Activated CD8-positive, alpha-beta memory T cell treated with anti-CD3 and anti-CD28 coated beads, Interleukin-2, amount 10 ng/mL, durations not matched to agents 7 days and 5 days (primary cell): ENCODE results near the gene P3R3URF. TPM values are rescaled to one million over a fixed set of nuclear protein-coding genes. Genes with fewer than 3 reads are reported as not detected.

Source experiments
- ATAC-seq: fragments of 150-1000 bp; cut with Tn5 transposase; one replicate; pipeline ENCODE4 v1.10.0; 2021; ENCODE audit warnings: moderate library complexity
- CTCF ChIA-PET: fragments of 350-600 bp; sonication (Branson Sonifier 250); formaldehyde crosslinking; loops from one replicate; lab custom pipeline; 2021; ENCODE audit warnings: antibody characterized with exemption; lab: Charles Lee
- DNase-seq: peaks from one replicate; pipeline ENCODE4 v3.0.0-alpha.2; 2020
- H3K27ac Mint-ChIP-seq: one replicate; pipeline ENCODE4 v1.8.0; 2021; ENCODE audit warnings: mild to moderate bottlenecking, mixed read lengths
- H3K27me3 Mint-ChIP-seq: one replicate; pipeline ENCODE4 v1.8.0; 2021; ENCODE audit warnings: mixed read lengths
- H3K36me3 Mint-ChIP-seq: one replicate; pipeline ENCODE4 v1.8.0; 2021; ENCODE audit warnings: mild to moderate bottlenecking, mixed read lengths
- H3K4me1 Mint-ChIP-seq: one replicate; pipeline ENCODE4 v1.8.0; 2021; ENCODE audit warnings: mixed read lengths
- H3K4me3 Mint-ChIP-seq: one replicate; pipeline ENCODE4 v1.8.0; 2021; ENCODE audit warnings: mild to moderate bottlenecking, moderate library complexity, mixed read lengths
- H3K9me3 Mint-ChIP-seq: one replicate; pipeline ENCODE4 v1.8.0; 2022; ENCODE audit warnings: low read depth, mixed read lengths
- total RNA-seq, 2 experiments: library from RNA; stranded (reverse); gene quantifications; one replicate each; pipeline ENCODE4 v1.2.3, GENCODE V29; 2021

The P3R3URF gene
- total RNA-seq, 2 experiments from 2014 or later = not detected

GRCh38 chr1:46190539-46190938, 14.3 kb upstream of the P3R3URF start:
- H3K27me3 Mint-ChIP-seq = no peaks in the 10 kb centered on the region
- no peaks in the 10 kb centered on the region for H3K4me1 Mint-ChIP-seq
- no peak overlapping the region for H3K4me3 Mint-ChIP-seq
- DNase-seq = no peak
- H3K36me3 Mint-ChIP-seq = no peaks in the 10 kb centered on the region
- ATAC-seq = no peak
- CTCF ChIA-PET = interaction anchor here (1.2 to 2.9 kb wide), 2 partner anchors 33 to 35 kb away, joined by 3 to 8 read pairs; no protein-coding TSS in a partner anchor
- H3K9me3 Mint-ChIP-seq = no peaks in the 10 kb centered on the region
- no peak overlapping the region for H3K27ac Mint-ChIP-seq

- no peak overlapping the region for H3K27ac Mint-ChIP-seq
- no peak overlapping the region for H3K4me3 Mint-ChIP-seq
- no peaks in the 10 kb centered on the region for H3K27me3 Mint-ChIP-seq
- ATAC-seq (no peak), DNase-seq (no peak)
- H3K9me3 Mint-ChIP-seq = no peaks in the 10 kb centered on the region
- peaks cover 5% of the 10 kb centered on the region for H3K4me1 Mint-ChIP-seq
- no peaks in the 10 kb centered on the region for H3K36me3 Mint-ChIP-seq
- CTCF ChIA-PET = no interaction called here
Measured at GRCh38 chr1:46188295-46189030, 12.2 kb upstream of the P3R3URF start.

- H3K9me3 Mint-ChIP-seq = no peaks in the 10 kb centered on the region
- ATAC-seq (no peak), DNase-seq (no peak)
- no peaks in the 10 kb centered on the region for H3K36me3 Mint-ChIP-seq
- H3K4me1 Mint-ChIP-seq = peaks cover 5% of the 10 kb centered on the region
- H3K4me3 Mint-ChIP-seq = no peak overlapping the region
- H3K27me3 Mint-ChIP-seq = no peaks in the 10 kb centered on the region
- CTCF ChIA-PET = no interaction called here
- no peak overlapping the region for H3K27ac Mint-ChIP-seq
Measured at GRCh38 chr1:46187106-46187869, 11.0 kb upstream of the P3R3URF start.

GRCh38 chr1:46186076-46186475, 9.8 kb upstream of the P3R3URF start:
- DNase-seq = no peak
- no peaks in the 10 kb centered on the region for H3K9me3 Mint-ChIP-seq
- H3K4me3 Mint-ChIP-seq = no peak overlapping the region
- no peak for ATAC-seq
- H3K36me3 Mint-ChIP-seq = no peaks in the 10 kb centered on the region
- peaks cover 5% of the 10 kb centered on the region for H3K4me1 Mint-ChIP-seq
- CTCF ChIA-PET = no interaction called here
- no peak overlapping the region for H3K27ac Mint-ChIP-seq
- no peaks in the 10 kb centered on the region for H3K27me3 Mint-ChIP-seq

- peaks cover 5% of the 10 kb centered on the region for H3K4me1 Mint-ChIP-seq
- H3K36me3 Mint-ChIP-seq = no peaks in the 10 kb centered on the region
- ATAC-seq (no peak), DNase-seq (no peak)
- no peak overlapping the region for H3K27ac Mint-ChIP-seq
- CTCF ChIA-PET = interaction anchor here (1.9 kb wide), 1 partner anchor 18 kb away, joined by 6 read pairs; no protein-coding TSS in a partner anchor
- H3K9me3 Mint-ChIP-seq = no peaks in the 10 kb centered on the region
- H3K27me3 Mint-ChIP-seq = no peaks in the 10 kb centered on the region
- no peak overlapping the region for H3K4me3 Mint-ChIP-seq
Measured at GRCh38 chr1:46184920-46185658, 8.8 kb upstream of the P3R3URF start.

GRCh38 chr1:46183926-46184557, 7.8 kb upstream of the P3R3URF start:
- Mint-ChIP-seq H3K27ac (no peak overlapping the region), H3K36me3 (no peaks in the 10 kb centered on the region), H3K9me3 (no peaks in the 10 kb centered on the region), H3K4me3 (no peak overlapping the region), H3K4me1 (peaks cover 5% of the 10 kb centered on the region), H3K27me3 (no peaks in the 10 kb centered on the region)
- CTCF ChIA-PET = interaction anchor here (1.2 to 3.8 kb wide), 5 partner anchors 17 to 155 kb away, joined by 4 to 16 read pairs (median 4); no protein-coding TSS in a partner anchor
- ATAC-seq = peak; percentile 20
- DNase-seq = no peak

- CTCF ChIA-PET = interaction anchor here (0.9 to 3.8 kb wide), 7 partner anchors 16 to 155 kb away, joined by 3 to 16 read pairs (median 4); no protein-coding TSS in a partner anchor
- H3K27me3 Mint-ChIP-seq = no peaks in the 10 kb centered on the region
- no peaks in the 10 kb centered on the region for H3K36me3 Mint-ChIP-seq
- H3K9me3 Mint-ChIP-seq = no peaks in the 10 kb centered on the region
- H3K27ac Mint-ChIP-seq = no peak overlapping the region
- H3K4me3 Mint-ChIP-seq = no peak overlapping the region
- ATAC-seq = no peak
- peaks cover 5% of the 10 kb centered on the region for H3K4me1 Mint-ChIP-seq
- DNase-seq = no peak
Measured at GRCh38 chr1:46183079-46183847, 7.0 kb upstream of the P3R3URF start.

GRCh38 chr1:46181343-46182260, 5.3 kb upstream of the P3R3URF start:
- Mint-ChIP-seq H3K27me3 (no peaks in the 10 kb centered on the region), H3K27ac (no peak overlapping the region), H3K4me1 (peaks cover 5% of the 10 kb centered on the region), H3K36me3 (no peaks in the 10 kb centered on the region), H3K4me3 (no peak overlapping the region), H3K9me3 (no peaks in the 10 kb centered on the region)
- CTCF ChIA-PET = interaction anchor here (0.9 to 3.8 kb wide), 11 partner anchors 11 to 147 kb away, joined by 3 to 21 read pairs (median 4); partner anchors contain the start of genes LURAP1 and POMGNT1
- no peak for DNase-seq
- no peak for ATAC-seq

GRCh38 chr1:46180082-46180616, 3.9 kb upstream of the P3R3URF start:
- DNase-seq (no peak), ATAC-seq (peak; percentile 12)
- Mint-ChIP-seq H3K36me3 (no peaks in the 10 kb centered on the region), H3K4me1 (peaks cover 5% of the 10 kb centered on the region), H3K27ac (no peak overlapping the region), H3K9me3 (no peaks in the 10 kb centered on the region), H3K4me3 (no peak overlapping the region), H3K27me3 (no peaks in the 10 kb centered on the region)
- CTCF ChIA-PET = interaction anchor here (1.3 to 2.6 kb wide), 6 partner anchors 12 to 146 kb away, joined by 3 to 21 read pairs (median 8); no protein-coding TSS in a partner anchor

GRCh38 chr1:46179138-46180081, 3.1 kb upstream of the P3R3URF start:
- peaks cover 4% of the 10 kb centered on the region for H3K4me1 Mint-ChIP-seq
- DNase-seq (peak; percentile 74), ATAC-seq (peak; percentile 81)
- H3K27me3 Mint-ChIP-seq = no peaks in the 10 kb centered on the region
- H3K36me3 Mint-ChIP-seq = no peaks in the 10 kb centered on the region
- H3K9me3 Mint-ChIP-seq = no peaks in the 10 kb centered on the region
- CTCF ChIA-PET = interaction anchor here (1.0 to 2.1 kb wide), 5 partner anchors 12 to 145 kb away, joined by 3 to 10 read pairs (median 7); no protein-coding TSS in a partner anchor
- H3K4me3 Mint-ChIP-seq = no peak overlapping the region
- H3K27ac Mint-ChIP-seq = no peak overlapping the region
